ENCODE results near the gene COL5A2.

DNA sequence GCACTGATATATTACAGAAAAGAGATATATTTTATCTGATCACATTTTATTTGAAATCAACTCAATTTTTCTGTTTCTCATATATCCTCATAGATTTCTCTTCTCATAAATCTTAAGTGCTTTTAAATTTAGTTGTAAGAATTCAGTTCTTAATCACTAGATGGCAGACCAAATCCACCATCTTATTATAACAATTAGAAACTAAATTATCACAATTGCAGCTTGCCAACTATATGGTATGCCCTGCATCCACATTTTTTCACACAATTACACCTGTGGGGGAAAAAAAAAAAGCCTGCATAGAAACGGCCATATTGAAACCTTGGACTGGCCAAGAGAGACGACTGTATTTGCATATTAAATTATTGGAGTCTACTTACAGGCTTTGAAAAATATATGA lies 64.4 kb downstream of the COL5A2 start:
- TF ChIP-seq, protein P1, sequence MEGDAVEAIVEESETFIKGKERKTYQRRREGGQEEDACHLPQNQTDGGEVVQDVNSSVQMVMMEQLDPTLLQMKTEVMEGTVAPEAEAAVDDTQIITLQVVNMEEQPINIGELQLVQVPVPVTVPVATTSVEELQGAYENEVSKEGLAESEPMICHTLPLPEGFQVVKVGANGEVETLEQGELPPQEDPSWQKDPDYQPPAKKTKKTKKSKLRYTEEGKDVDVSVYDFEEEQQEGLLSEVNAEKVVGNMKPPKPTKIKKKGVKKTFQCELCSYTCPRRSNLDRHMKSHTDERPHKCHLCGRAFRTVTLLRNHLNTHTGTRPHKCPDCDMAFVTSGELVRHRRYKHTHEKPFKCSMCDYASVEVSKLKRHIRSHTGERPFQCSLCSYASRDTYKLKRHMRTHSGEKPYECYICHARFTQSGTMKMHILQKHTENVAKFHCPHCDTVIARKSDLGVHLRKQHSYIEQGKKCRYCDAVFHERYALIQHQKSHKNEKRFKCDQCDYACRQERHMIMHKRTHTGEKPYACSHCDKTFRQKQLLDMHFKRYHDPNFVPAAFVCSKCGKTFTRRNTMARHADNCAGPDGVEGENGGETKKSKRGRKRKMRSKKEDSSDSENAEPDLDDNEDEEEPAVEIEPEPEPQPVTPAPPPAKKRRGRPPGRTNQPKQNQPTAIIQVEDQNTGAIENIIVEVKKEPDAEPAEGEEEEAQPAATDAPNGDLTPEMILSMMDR (IDR thresholded peaks at IDR 0.05; ENCODE audit: insufficient read depth, low read length, poor library complexity, severe bottlenecking): no peak
- TF ChIP-seq EZH2phosphoT487 (conservative IDR thresholded peaks at IDR 0.05; ENCODE audit: low read length): no peak
